Renal cortical epithelial cell (primary cell): ENCODE results near the gene SSBP3. TPM values are rescaled to one million over a fixed set of nuclear protein-coding genes. Genes with fewer than 3 reads are reported as not detected.
"Not testable (repeated sequence)": the region's sequence is repeated elsewhere in the genome, so short reads cannot be mapped to it uniquely, and the experiment has no call there.

Experiments used
- DNase-seq: peaks from one replicate; pipeline ENCODE4 v3.0.0-alpha.2; 2011; ENCODE audit warnings: low read depth
- total RNA-seq: library from RNA; depleted of rRNA; stranded (reverse); fragments of >200 nt; gene quantifications from 2 replicates; pipeline ENCODE4 v1.2.3, GENCODE V29; 2014

The SSBP3 gene
- total RNA-seq, 1 donor from 2014 or later = 9.0 TPM

- DNase-seq = no peak
These were observed 13.8 kb downstream of the SSBP3 start for GRCh38 chr1:54392401-54392800.

GRCh38 chr1:54391450-54392209 is 14.6 kb downstream of the SSBP3 start:
- no peak for DNase-seq

GRCh38 chr1:54390655-54391054 is 15.5 kb downstream of the SSBP3 start:
- DNase-seq = no peak

GRCh38 chr1:54389608-54390007 is 16.6 kb downstream of the SSBP3 start:
- DNase-seq = not testable (repeated sequence)

GRCh38 chr1:54387419-54387818 is 18.8 kb downstream of the SSBP3 start:
- DNase-seq = no peak

GRCh38 chr1:54385727-54386022 is 20.5 kb downstream of the SSBP3 start:
- no peak for DNase-seq

- no peak for DNase-seq
These were observed 21.1 kb downstream of the SSBP3 start for GRCh38 chr1:54384918-54385726.

- DNase-seq = no peak
These were observed 21.7 kb downstream of the SSBP3 start for GRCh38 chr1:54384471-54384870.

GRCh38 chr1:54381524-54381923 is 24.7 kb downstream of the SSBP3 start:
- DNase-seq = no peak

GRCh38 chr1:54380290-54380882 is 25.8 kb downstream of the SSBP3 start:
- DNase-seq = no peak

- DNase-seq = no peak
These were observed 26.5 kb downstream of the SSBP3 start for GRCh38 chr1:54379555-54380289.

GRCh38 chr1:54378874-54379554 is 27.2 kb downstream of the SSBP3 start:
- no peak for DNase-seq

- DNase-seq = no peak
These were observed 27.9 kb downstream of the SSBP3 start for GRCh38 chr1:54378157-54378873.

GRCh38 chr1:54377040-54377691 is 29.0 kb downstream of the SSBP3 start:
- no peak for DNase-seq

GRCh38 chr1:54376430-54377039 is 29.7 kb downstream of the SSBP3 start:
- peak; percentile 13 for DNase-seq

GRCh38 chr1:54375712-54376429 is 30.3 kb downstream of the SSBP3 start:
- no peak for DNase-seq

- no peak for DNase-seq
These were observed 30.9 kb downstream of the SSBP3 start for GRCh38 chr1:54375298-54375697.

- DNase-seq = no peak
These were observed 31.4 kb downstream of the SSBP3 start for GRCh38 chr1:54374766-54375165.

- DNase-seq = no peak
These were observed 33.2 kb downstream of the SSBP3 start for GRCh38 chr1:54372978-54373377.
